Fibroblast of pulmonary artery (primary cell): ENCODE data around the gene PTPRK.

Experiments used
- DNase-seq: peaks from one replicate; pipeline ENCODE4 v3.0.0-alpha.2; 2010; ENCODE audit warnings: low read depth
- H3K4me3 ChIP-seq: replicated peaks from 2 replicates; pipeline ENCODE4 v1.5.1; 2011; ENCODE audit warnings: low read depth, mild to moderate bottlenecking, control low read depth, low read length, moderate library complexity
- TF ChIP-seq, protein P1 (sequence below): IDR thresholded peaks from 2 replicates; pipeline ENCODE4 v1.5.1; 2011; ENCODE audit warnings: mild to moderate bottlenecking, control low read depth, low read length, inconsistent platforms; ENCODE audit errors: missing control alignments

The PTPRK gene

DNA sequence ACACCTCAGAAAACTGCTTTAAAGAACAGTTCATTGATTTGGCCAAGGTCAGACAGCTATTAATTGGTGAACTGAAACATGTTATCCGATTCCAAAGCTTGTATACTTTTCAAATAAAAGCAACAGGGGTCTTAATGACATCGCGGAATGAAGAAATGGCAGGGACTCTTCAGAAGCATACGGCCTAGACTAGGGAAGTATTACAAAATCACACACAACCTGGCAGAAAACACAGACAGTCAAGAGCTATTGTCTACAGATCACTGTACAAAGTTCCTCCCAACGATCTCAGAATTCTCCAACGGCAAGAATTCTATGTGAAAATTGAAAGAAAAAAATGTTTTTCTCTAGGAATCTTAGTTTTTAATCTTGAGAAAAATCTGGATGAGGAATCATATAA, 105.5 kb downstream of the PTPRK start:
- no peak overlapping the region for H3K4me3 ChIP-seq
- no peak for DNase-seq
- TF ChIP-seq, protein P1, sequence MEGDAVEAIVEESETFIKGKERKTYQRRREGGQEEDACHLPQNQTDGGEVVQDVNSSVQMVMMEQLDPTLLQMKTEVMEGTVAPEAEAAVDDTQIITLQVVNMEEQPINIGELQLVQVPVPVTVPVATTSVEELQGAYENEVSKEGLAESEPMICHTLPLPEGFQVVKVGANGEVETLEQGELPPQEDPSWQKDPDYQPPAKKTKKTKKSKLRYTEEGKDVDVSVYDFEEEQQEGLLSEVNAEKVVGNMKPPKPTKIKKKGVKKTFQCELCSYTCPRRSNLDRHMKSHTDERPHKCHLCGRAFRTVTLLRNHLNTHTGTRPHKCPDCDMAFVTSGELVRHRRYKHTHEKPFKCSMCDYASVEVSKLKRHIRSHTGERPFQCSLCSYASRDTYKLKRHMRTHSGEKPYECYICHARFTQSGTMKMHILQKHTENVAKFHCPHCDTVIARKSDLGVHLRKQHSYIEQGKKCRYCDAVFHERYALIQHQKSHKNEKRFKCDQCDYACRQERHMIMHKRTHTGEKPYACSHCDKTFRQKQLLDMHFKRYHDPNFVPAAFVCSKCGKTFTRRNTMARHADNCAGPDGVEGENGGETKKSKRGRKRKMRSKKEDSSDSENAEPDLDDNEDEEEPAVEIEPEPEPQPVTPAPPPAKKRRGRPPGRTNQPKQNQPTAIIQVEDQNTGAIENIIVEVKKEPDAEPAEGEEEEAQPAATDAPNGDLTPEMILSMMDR = no peak

DNA sequence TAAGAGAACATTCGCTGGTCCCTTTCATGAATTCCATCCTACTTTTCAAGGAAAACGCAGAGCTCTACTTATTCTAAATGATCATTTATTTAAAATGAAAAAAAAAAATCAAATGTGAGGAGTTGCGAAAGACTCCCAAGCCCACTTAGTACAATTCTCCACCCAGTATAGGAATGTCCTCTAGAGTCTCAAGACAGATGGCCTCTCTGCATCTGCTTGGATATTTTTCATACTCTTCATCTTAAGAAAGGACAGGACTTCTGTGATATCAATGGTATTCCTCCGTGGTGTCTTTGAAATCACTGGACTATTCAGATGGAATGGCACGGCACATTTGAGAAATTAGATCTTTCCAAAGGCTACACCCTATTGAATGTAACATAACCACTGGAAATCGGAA, 107.1 kb downstream of the PTPRK start:
- TF ChIP-seq, protein P1 = no peak
- no peak for DNase-seq
- no peak overlapping the region for H3K4me3 ChIP-seq

DNA sequence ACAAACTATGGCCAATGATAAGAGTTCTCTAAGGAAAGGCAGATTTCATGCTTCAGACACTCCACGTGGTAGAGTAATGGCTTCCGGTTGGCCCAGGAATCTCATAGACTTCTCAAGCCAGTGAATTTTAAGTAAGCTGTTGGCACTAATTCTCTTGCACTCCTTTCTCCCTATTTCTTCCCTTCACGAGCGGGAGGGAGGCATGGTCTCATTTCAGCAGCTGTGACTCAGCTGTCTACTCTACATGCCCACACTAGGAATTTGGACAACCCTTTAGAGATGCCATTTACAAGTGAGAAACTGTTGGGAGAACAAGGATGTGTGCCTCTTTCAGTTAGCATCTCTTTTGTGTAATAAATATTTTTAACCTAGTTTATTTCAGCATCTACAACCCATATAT, 107.7 kb downstream of the PTPRK start:
- DNase-seq = no peak
- no peak overlapping the region for H3K4me3 ChIP-seq
- TF ChIP-seq, protein P1 = no peak

DNA sequence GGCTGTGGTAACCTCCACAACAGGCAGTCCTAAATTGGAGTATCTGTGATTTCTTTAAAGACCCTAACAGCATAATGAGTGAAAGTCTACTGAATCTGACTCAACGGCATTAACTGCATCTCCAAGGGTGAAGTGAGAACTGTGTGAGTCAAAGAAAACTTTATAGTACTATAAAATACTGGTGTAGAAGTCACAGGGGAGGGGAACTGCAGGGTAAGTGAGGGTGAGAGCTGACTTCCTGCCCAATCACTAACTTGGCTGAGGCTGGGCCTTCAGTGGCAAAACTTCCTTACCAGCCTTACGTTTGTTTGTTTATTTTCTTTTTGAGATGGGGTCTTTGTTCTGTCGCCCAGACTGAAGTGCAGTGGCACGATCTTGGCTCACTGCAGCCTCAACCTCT, 109.8 kb downstream of the PTPRK start:
- TF ChIP-seq, protein P1 = no peak
- DNase-seq = no peak
- H3K4me3 ChIP-seq = no peak overlapping the region

DNA sequence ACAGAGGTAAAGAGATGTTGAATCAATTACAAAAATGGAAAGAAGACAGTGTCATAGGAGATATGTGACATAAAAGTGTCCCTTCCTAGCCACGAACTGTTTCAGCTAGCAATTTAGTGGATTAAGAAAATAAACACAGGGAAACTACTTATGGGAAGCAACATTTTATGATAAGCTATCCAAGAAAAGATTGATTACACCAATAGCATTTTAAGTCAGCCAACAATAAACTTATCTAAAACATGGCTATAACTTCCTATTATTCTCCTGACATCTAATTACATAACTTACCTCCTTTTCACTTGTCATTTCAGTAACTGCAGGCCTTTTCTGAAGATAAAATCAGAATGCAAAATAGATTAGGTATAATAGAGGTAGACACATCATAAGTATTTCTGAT, 111.4 kb downstream of the PTPRK start:
- TF ChIP-seq, protein P1 = no peak
- DNase-seq = no peak
- H3K4me3 ChIP-seq = no peak overlapping the region

DNA sequence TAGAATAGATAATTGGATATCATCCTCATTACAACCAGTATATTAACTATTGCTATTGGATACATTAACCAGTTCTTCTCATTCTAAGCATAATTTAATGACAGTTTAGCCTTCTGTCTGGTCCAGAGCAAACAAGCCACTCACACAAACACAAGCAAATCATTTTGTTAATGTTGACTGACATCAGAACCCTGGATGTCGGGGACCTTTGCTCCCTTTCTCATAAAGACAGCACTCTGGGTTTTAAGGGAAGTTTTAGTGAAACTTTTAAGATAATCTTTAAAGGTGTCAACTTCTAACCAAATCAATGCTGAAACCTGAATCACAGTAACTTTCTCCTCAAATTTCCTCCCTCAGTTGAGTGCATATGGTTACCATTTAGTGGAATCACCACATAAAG, 113.9 kb downstream of the PTPRK start:
- TF ChIP-seq, protein P1 = no peak
- no peak for DNase-seq
- no peak overlapping the region for H3K4me3 ChIP-seq

DNA sequence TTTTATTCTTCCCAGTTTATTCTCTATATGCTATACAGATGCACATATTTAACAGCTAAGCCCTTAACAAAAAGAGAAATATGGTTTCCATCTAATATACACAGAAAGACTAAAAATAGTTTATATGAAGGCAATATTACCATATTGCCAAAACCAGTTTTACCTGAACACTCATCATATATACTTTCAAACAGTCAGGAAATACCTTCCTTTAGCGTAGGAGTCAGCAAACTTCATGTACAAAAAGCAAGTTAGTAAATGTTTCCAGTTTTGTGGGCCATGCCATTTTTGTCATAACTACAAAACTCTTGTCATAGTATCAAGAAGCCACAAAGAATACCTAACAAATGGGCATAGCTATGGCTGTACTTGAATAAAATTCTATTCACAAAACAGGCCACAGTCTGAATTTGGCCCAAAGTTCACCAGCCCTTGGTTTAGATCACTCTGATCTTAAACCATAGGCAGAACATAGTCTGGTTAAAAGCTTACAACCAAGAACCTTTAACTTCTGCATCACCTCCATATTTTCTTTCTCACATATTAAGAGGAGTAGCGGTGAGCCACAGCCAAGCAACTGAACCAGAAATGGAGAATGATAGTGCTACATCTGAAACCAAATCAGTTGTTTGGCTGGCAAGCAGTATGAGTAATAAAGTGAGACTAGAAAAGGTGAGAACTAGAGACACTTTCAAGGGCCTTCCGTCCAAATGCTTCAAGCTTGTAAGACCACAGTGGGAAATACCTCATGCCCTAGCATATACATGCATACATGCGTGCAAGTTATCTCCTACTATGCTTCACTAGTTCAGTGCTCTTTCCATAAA, 116.6 kb downstream of the PTPRK start:
- H3K4me3 ChIP-seq = no peak overlapping the region
- no peak for DNase-seq
- TF ChIP-seq, protein P1 = no peak
